GM19351 (cell line): ENCODE results near the gene TNNI3K.

Experiments
- ATAC-seq: cut with Tn5 transposase; IDR thresholded peaks from one replicate; pipeline ENCODE4 v1.9.1; 2021; ENCODE audit warnings: mild to moderate bottlenecking, moderate library complexity; ENCODE audit not compliant: unreplicated experiment

TNNI3K gene

DNA sequence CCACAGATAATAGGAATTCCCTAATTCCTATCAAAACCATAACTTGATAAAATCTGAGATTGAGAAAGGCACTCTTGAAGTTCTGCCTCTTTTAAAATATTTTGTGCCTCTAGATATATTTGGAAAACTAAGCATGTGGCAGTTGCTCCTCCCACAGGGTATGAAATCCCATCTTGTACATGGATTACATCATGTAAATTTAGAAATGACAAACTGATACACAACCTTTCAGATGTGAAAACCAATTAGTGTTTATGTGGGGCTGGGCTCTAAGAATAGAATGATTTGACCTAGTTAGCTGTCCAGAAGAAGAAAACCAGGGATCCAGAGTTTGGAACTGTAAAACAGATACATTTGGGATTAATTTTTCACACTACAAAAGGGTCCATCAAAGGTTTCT, 261.5 kb downstream of the TNNI3K start:
- no peak for ATAC-seq

DNA sequence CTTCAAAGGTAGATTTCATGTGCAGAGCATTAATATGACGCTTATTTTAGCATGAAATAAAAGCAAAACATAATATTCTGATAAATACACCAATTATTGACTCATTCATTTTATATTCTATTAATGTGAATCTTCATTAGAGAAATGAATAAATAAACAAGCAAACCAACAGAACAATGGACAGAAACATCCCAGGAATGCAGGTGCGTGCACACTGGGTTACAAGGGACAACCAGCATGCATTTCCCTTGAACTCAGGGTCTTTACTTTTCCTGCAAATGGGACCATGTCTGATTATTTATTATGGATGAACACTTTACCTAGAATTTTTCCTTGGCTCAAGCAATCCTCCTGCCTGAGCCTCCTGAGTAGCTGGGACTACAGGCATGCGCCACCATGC, 263.7 kb downstream of the TNNI3K start:
- no peak for ATAC-seq

GRCh38 chr1:74502432-74502831, 267.2 kb downstream of the TNNI3K start:
- peak; percentile 37 for ATAC-seq

GRCh38 chr1:74502858-74503257, 267.7 kb downstream of the TNNI3K start:
- ATAC-seq: peak; percentile 39

GRCh38 chr1:74504125-74504932, 269.1 kb downstream of the TNNI3K start:
- ATAC-seq: peak; percentile 95

- no peak for ATAC-seq
Measured at GRCh38 chr1:74504933-74505512, 269.8 kb downstream of the TNNI3K start.

GRCh38 chr1:74505928-74506710, 270.9 kb downstream of the TNNI3K start:
- ATAC-seq: no peak

DNA sequence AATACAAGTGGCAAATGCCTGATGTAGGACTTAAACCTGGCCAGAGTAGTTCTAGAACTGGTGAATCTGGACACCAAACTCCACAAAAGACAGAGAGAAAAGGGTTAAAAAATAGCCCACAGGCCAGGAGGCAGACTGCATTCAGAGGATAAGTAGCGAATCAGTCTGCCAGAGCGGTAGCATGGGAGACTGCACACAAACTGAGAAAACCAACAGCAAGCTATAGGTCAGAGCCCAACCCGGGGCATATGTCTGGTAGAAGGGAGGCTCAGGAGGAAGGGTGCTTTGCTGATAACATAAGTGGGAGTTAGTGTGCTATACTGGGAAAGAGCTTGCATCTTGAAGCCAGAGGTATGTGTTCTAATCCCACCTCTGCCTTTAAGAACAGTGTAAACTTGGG, 273.3 kb downstream of the TNNI3K start:
- ATAC-seq: no peak

DNA sequence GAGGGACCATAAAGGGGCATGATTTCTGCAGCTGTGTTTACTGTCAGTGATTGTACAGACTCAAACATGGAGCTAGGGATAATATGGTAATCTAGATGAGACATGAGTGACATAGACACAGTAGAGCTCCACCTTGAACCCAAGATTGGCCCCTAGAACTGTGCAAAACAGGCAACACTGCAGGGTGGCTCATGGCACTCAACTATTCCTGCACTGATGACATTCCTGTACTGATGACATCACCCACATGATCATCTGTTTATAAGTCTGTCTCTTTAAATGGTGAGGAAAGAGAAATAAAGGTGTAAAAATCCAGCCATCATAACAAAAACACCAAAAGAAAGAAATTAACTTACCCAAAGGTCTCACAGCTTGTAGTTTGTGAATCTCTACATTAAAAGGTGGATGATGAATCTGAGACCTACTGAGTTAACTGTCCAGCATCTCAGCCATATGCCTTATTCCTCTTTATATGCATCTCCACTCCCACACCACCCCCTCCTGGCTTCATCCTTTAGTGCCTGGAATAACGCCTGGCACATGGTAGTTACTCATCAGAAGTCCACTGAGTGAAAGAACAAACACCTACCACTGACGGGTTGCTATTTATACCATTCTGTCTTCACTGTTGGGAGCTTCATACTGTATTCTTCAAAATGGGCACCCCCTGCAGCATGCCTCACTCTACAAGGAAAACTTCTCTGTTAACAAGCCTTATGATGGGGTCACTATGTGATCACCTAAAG, 277.2 kb downstream of the TNNI3K start, which contains the start of gene LRRC53:
TSS of gene LRRC53 (minus strand) at position 442 of the 746 bp plus-strand sequence. CDS start 29,262 bp downstream, outside the sequence.
- ATAC-seq: no peak

GRCh38 chr1:74513411-74514300, 278.5 kb downstream of the TNNI3K start:
- no peak for ATAC-seq

- ATAC-seq: peak; percentile 90
Measured at GRCh38 chr1:74517599-74518051, 282.4 kb downstream of the TNNI3K start.

DNA sequence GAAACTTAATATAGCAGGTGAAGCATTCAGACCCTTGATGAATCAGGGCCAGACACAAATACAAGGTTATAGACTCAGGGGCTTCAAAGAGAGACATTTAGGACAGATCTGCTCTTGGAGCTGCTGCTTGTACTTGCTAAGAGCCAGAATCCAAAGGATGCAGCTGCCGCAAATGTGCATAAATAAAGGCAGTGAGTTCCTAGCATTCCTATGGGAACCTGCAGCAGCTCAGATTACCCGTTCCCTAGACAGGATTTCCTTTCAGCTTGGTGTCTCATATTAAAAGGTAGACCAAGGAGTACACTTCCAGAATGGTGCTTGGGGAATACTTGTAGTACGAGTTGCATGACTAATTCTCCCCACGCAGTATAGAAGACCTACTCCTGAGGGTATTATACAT, 287.0 kb downstream of the TNNI3K start:
- no peak for ATAC-seq

GRCh38 chr1:74523873-74524480, 288.8 kb downstream of the TNNI3K start:
- no peak for ATAC-seq

DNA sequence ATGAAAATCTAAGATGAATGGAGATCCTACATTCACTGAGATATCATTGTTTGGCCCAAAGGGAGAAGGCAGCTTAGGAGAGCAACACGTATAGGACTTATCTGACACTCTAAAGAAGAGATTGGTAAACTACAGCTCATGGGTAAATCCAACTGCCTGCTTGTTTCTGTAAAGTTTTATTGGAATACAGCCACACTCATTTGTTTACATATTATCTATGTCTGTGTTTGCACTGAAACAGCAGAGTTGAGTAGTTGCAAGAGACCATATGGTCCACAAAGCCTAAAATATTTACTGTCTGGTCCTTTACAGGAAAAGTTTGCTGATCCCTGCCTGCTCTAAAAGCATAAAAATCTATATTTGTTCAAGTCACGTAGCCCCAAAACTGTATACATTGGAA, 291.5 kb downstream of the TNNI3K start:
- no peak for ATAC-seq

GRCh38 chr1:74528123-74528522, 292.9 kb downstream of the TNNI3K start:
- no peak for ATAC-seq

DNA sequence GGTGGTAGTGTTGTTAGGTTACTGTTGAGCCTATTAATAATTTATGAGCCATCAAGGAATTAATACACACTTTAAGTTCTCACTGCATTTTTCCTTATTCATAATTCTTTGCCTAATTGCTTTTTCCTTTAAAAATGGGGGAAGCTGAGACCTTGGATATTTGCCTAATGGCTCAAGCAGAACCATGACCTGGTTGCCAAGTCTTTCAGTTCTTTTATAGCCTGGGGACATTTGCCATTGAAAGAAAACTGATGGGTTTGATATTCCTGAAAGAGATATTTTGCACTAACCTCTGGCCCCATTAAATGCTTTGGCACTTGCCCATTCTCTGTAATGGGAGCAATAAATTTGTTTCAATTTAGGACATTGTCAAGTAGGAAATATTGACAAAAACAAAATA, 295.7 kb downstream of the TNNI3K start:
- no peak for ATAC-seq

GRCh38 chr1:74531796-74532195, 296.6 kb downstream of the TNNI3K start:
- ATAC-seq: no peak

GRCh38 chr1:74534241-74534640, 299.1 kb downstream of the TNNI3K start:
- ATAC-seq: no peak

GRCh38 chr1:74545821-74546220, 310.6 kb downstream of the TNNI3K start:
- ATAC-seq: no peak
